Omental fat pad (tissue), 4 donors: ENCODE data around the gene SAP30BP. TPM values are rescaled to one million over a fixed set of nuclear protein-coding genes. Genes with fewer than 3 reads are reported as not detected.
A peak's percentile ranks its signal among the peaks of the same experiment; 100 is the strongest.

Experiments used
- ATAC-seq: fragments of 150-250 bp; one replicate; pipeline ENCODE4 v1.9.1; 2016; ENCODE audit warnings: mild to moderate bottlenecking, moderate library complexity; ENCODE audit not compliant: low FRiP score
- DNase-seq: peaks from one replicate; pipeline ENCODE4 v3.0.0-alpha.2; 2019; ENCODE audit warnings: low spot score
- total RNA-seq, 4 donors: library from RNA; depleted of rRNA; stranded (reverse); fragments of >200 nt; gene quantifications; one replicate each; pipeline ENCODE4 v1.1.0, GENCODE V29; 2016
- TF ChIP-seq, protein P1 (sequence below), 3 donors: fragments of 450-650 bp; IDR thresholded peaks; one replicate each; pipeline ENCODE4 v1.5.1; 2016 to 2017; ENCODE audit warnings: antibody characterized with exemption in 3 of 3, mild to moderate bottlenecking in 3 of 3, moderate library complexity in 2 of 3

SAP30BP gene
- total RNA-seq, 4 donors from 2014 or later = 52.9 to 105 (median 68.8) TPM

DNA sequence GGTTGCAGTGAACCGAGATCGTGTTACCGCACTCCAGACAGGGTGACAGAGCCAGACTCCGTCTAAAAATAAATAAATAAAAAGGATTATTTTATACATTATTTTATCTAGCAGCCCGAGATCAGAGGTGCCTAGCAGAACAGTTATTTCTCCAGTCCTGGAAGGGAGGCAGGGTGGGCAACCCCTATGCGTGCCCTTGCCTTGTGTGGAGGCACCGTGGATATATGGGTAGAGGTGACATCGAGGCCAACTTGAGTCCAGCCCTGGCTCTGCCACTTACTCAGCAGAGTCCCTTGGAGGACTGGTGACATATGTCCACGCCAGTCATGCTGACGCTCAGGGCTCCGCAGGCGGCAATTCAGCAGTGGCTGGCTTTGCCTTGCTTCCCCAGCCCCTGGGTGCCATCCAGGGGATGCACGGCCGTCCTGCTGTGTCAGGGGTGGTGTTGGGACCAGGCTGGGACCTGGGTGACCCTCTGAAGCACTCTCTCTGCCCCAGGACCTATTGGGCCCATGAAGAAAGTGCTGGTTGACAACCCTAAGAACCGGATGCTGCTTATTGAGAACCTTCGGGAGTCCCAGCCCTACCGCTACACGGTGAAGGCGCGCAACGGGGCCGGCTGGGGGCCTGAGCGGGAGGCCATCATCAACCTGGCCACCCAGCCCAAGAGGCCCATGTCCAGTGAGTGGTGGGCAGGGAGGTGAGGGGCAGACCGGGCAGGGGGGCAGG lies 84.7 kb downstream of the SAP30BP start:
- ATAC-seq = no peak
- DNase-seq = no peak
- TF ChIP-seq, protein P1, sequence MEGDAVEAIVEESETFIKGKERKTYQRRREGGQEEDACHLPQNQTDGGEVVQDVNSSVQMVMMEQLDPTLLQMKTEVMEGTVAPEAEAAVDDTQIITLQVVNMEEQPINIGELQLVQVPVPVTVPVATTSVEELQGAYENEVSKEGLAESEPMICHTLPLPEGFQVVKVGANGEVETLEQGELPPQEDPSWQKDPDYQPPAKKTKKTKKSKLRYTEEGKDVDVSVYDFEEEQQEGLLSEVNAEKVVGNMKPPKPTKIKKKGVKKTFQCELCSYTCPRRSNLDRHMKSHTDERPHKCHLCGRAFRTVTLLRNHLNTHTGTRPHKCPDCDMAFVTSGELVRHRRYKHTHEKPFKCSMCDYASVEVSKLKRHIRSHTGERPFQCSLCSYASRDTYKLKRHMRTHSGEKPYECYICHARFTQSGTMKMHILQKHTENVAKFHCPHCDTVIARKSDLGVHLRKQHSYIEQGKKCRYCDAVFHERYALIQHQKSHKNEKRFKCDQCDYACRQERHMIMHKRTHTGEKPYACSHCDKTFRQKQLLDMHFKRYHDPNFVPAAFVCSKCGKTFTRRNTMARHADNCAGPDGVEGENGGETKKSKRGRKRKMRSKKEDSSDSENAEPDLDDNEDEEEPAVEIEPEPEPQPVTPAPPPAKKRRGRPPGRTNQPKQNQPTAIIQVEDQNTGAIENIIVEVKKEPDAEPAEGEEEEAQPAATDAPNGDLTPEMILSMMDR (IDR thresholded peaks at IDR 0.05) = no peak

DNA sequence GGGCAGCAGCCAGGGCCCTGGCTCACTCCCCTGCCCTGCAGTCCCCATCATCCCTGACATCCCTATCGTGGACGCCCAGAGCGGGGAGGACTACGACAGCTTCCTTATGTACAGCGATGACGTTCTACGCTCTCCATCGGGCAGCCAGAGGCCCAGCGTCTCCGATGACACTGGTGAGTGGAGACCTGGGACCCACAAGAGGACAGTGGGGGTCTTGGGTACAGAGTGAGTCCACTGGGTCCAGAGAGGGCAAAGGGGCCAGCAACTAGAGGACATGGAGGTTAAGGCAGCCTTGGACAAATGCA lies 85.2 kb downstream of the SAP30BP start:
- no peak for DNase-seq
- ATAC-seq = no peak
- TF ChIP-seq, protein P1 (IDR thresholded peaks at IDR 0.05) = no peak

DNA sequence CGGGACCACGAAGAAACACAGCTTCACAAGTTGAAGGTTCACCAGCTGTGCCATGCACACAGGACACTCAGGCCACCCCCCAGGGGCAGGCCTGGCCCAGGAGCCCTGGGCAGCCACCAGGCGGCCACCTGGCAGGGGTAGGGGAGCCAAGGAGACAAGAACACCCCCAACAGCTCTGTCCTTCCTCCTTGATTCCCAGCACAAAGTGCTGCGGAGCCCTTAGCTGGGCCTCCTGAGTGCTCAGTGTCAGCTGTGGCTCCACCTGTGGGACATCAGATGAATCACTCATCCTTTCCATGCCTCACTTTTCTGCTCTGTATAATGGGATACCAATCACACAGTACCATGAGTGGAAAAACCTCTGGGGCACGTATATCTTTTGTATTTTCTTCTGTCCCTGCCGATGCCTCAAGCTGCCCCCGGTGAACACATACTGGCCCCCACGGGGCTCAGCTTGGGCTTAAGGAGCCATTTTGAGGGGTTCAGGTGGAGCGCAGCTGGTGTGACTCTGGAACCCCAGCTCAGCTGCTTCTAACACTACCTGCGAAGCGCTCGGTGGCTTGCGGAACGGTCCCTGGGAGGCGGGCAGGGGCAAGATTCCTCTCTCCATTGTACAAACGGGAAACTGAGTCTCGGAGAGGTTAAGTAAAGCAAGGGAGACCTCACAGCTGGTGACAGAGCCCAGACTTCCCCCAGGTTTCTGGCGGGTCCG lies 85.8 kb downstream of the SAP30BP start:
- ATAC-seq (no peak), DNase-seq (no peak)
- TF ChIP-seq, protein P1 (IDR thresholded peaks at IDR 0.05) = no peak

DNA sequence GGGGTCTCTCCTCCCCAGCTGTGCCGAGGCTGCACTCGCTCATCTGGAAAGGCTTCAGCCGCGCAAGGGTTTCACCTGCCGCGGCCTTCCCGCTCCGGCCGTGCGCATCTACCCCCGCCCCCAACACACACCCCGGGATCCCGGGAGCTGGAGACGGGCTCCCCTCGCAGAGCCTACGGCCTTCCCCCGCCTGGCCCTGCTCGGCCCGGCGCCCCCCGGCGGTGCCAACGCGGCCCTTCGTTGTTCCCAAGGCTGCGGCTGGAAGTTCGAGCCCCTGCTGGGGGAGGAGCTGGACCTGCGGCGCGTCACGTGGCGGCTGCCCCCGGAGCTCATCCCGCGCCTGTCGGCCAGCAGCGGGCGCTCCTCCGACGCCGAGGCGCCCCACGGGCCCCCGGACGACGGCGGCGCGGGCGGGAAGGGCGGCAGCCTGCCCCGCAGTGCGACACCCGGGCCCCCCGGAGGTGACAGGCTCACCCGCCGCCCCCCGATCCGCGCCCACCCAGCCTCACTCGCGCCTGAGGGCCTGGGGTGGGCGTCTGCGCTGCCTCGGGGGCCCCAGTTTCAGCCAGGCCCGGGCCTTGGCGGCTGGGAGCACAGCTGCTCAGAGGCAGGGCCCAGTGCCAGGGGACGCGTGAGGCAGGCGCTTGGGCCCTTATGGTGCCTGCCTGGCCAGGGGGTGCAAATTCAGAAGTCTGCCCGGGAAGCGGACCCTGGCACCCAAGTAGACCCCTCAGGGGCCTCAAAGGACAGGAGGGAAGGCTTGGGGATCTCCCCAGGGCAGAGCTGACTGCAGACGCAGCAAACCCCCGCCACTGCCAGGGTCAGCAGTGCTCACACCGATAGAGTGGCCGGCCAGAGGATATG lies 86.6 kb downstream of the SAP30BP start:
- DNase-seq (no peak), ATAC-seq (peak; percentile 20)
- TF ChIP-seq, protein P1 (IDR thresholded peaks at IDR 0.05) = peak in 1 of 3 donors; percentile 3

DNA sequence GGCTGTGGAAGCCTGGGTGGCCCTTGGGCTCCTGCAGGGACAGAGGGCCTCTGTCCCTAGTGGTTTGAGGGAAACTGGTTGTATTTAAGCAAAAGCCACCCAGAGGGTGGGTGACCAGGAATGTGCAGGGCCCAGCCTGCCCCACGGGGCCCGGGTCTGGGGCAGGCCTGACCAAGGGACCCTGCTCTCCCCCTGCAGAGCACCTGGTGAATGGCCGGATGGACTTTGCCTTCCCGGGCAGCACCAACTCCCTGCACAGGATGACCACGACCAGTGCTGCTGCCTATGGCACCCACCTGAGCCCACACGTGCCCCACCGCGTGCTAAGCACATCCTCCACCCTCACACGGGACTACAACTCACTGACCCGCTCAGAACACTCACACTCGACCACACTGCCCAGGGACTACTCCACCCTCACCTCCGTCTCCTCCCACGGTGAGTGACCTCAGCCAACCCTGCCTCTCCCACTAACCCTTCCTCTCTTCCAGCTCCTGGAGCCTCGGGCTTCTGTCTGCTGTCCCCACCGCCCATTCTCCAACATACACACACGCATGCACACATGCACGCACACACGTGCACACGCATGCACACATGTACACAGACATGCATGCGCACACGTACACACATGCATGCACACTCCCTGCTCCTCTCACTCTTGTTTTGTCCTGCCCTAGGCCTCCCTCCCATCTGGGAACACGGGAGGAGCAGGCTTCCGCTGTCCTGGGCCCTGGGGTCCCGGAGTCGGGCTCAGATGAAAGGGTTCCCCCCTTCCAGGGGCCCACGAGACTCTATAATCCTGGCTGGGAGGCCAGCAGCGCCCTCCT lies 87.5 kb downstream of the SAP30BP start:
- TF ChIP-seq, protein P1 (IDR thresholded peaks at IDR 0.05) = no peak
- ATAC-seq (peak; percentile 38), DNase-seq (no peak)

DNA sequence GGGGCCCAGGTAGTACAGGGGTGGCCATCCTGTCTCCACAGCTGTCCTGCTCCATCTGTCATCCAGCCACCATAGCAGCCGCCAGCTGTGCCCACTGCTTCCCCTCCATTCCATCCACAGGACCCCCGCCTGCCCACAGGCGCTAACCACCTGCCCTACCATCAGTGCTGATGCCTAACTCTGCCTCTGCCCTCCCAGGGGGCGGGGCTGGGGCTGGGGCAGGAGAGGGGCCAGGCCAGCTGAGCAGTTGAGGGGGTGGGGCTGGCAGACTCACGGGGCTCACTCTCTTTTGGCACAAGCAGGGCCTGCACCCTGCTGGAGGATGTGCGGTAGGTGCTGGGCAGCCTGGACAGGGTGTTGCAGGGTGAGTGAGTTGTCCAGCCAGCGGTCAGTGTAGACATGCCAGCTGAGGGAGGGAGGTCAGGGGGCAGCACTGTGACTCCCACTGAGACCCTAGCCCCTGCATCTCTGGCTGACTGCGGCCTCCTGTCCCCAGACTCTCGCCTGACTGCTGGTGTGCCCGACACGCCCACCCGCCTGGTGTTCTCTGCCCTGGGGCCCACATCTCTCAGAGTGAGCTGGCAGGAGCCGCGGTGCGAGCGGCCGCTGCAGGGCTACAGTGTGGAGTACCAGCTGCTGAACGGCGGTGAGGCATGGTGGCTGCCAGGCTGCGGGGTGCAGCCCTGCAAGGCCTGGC lies 88.2 kb downstream of the SAP30BP start:
- ATAC-seq (no peak), DNase-seq (no peak)
- TF ChIP-seq, protein P1 (IDR thresholded peaks at IDR 0.05) = no peak
